Activated gamma-delta T cell treated with Interleukin-2 at 50 U/mL for 16 hours (primary cell): ENCODE data around the gene GALNT16.

Experiments used
- DNase-seq: peaks from one replicate; pipeline ENCODE4 v3.0.0-alpha.2; 2020

The GALNT16 gene

DNA sequence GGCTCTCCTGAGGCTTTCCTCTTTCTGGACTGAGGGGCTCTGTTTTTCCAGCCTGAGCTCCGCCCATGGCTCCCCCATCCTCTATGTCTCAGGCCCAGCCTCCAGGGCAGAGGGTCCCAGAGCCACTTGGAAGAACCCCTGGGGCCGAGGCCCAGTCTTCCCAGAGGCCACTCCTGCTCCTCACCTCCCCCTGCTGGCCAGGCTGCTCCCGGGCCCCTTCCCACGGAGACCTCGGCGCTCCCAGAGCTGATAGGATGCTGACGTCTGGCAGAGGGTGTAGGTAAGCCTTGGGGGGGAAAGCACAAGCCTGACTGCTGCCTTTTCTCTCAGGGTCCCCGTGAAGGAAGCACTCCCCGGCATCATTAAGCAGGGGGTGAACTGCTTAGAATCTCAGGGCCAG lies 86.8 kb downstream of the GALNT16 start:
- no peak for DNase-seq

DNA sequence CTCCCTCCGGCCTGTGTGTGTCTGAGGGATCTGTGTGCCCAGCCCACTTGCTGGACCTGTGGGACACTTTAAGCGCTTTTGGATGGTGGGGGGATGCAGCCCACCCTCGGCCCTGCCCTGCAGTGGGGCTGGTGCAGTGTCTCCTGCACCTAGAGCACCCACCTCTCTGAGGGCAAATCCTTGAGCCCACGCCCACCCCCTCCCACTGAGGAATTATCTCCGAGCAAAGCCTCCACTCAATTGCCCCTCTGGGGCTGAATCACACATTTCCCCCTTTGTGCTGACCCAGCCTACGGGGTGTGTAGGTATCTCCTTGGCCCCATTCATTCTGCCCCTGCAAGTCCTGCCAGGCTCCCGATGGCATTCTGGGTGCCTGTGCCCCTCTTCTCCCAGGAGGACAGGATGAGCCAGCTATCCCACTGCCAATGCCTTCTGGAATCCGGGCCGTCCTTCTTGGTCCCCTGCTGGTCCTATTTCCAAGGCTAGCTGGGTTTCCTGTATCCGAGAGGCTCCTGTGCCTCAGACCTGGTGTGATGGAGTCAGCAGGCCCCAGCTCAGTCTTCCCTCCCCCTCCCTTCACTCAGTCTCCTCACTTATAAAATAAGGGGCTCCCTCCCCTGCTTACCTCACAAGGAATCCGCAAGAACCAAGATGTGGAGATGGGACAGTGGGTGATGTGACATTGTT lies 89.3 kb downstream of the GALNT16 start:
- no peak for DNase-seq

GRCh38 chr14:69350892-69351291 lies 90.9 kb downstream of the GALNT16 start:
- no peak for DNase-seq

GRCh38 chr14:69351385-69351784 lies 91.4 kb downstream of the GALNT16 start:
- DNase-seq, result no peak

GRCh38 chr14:69351911-69352310 lies 92.0 kb downstream of the GALNT16 start:
- DNase-seq, result no peak

DNA sequence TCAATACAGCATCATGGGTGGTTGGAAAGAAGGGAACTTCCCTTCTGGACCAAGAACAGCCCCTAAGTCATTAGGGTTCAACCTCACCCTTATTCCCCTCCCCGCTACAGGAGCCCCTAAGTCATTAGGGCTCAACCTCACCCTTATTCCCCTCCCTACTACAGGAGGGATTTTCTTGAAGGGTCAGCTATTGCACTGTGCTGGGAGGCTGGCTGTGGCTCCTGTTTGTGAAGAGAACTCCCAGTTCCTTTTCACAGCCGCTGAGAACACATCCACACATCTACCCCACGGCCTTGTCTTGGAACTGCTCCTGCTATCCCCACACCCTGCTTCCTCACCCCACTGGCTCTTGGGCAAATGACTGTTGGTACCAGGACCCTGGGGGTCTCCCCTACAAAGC lies 93.2 kb downstream of the GALNT16 start:
- no peak for DNase-seq

- peak; percentile 10 for DNase-seq
Observed at GRCh38 chr14:69354383-69355153, 94.6 kb downstream of the GALNT16 start.

- DNase-seq, result no peak
Observed at GRCh38 chr14:69355154-69355597, 95.2 kb downstream of the GALNT16 start.

GRCh38 chr14:69355607-69356281 lies 95.8 kb downstream of the GALNT16 start:
- no peak for DNase-seq

DNA sequence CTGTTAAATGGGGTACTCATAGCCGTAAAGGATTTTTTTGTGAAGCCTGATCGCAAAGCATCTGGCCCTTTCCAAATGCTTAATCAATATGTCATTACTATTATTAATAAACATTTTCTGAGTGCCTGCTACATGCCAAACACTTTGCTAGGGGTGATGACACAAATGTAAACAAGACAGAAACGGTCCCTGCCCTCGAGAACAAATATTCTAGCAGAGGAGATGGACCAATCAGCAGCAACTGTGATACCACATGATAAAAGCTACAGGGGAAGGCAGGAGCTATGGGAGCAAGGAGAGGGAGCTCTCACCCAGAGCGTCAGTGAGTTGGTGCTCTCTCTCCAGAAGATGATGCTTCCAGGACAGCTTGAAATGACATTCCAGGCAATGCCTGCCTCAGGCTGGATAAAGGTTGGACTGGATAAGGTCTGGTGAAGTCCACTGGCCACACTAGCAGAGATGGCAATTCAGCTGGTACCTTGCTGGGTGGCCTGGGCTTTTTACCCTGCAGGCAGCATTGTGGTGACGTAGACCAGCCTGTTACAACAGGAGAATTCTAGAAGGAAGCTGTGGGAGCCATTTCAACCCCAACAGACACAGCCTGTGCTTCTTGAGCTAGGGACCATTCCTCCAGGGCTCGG lies 97.1 kb downstream of the GALNT16 start:
- DNase-seq, result no peak

GRCh38 chr14:69357544-69358200 lies 97.7 kb downstream of the GALNT16 start:
- no peak for DNase-seq

DNA sequence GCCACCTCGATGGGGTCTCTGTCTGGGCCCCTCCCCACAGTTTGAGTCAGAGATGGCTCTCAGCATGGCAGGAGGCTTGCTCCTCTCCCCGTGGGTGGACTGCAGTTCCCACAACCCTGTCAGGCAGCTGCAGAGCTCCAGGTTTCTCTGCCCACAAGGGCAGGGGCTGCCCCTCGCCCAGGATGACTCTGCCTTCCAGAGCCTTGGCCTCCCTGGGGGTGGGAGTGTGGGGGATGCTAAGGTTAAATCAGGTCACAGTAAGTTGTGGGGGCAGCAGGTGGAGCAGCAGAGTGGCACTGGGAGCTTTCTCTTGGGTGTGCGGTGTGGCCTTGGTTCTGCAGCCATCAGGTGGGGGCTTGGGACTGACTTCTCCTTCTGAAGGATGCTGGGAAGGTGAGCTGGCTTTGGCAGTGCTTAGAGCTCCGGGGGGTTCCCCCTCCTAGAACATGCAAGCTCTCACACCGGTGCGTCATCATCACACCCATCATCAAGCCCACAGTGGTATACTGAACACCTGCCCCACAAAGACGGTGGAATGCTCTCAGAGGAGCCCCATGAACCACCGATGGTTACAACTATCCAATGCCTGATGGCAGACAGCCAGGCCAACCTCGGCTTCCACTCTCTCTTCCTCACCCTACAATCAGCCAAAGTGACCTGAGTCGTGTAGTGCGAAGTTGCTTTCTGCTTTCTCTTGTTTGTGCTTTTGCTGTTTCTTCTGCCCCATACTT lies 98.4 kb downstream of the GALNT16 start:
- DNase-seq, result no peak

- DNase-seq, result no peak
Observed at GRCh38 chr14:69358966-69359365, 99.0 kb downstream of the GALNT16 start.

- no peak for DNase-seq
Observed at GRCh38 chr14:69360438-69361108, 100.6 kb downstream of the GALNT16 start.

GRCh38 chr14:69363055-69363454 lies 103.1 kb downstream of the GALNT16 start:
- no peak for DNase-seq

DNA sequence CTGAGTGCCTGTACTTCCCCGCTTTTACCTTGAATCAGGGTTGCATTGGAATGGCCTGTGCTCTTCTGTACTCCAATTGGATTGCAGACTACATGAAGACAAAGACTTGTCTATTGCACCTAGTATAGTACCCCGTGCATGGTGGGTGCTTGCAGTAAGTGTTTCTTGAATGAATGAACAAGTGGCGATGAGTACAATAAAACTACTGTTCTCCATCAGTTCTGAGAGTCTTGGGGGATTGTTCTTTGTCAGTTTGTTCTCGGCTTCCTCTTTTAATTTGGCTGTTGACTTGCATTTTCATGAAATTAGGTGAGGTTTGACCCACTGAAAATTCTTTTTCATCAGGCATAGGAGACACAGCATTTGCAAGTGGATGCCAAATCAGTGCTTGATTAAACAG lies 104.0 kb downstream of the GALNT16 start:
- no peak for DNase-seq

- no peak for DNase-seq
Observed at GRCh38 chr14:69364378-69364777, 104.4 kb downstream of the GALNT16 start.

DNA sequence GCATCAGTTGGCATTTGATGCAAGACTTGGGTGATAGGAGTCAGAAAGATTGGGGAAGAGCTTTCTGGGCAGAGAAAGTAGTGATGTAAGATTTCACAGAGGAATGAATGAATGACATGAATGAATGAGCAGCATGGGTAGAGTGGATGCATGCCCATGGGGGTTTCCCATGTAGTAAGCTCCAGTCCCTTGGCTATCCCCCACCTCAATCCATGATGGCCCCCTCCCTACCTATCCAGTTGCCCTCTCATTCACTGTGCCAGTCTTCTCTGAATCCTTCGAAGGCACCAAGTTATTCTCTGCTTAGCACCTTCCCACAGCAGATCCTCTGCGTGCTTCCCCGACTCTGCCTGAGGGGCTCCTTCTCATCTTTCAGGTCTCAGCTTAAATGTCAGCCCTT lies 106.1 kb downstream of the GALNT16 start:
- no peak for DNase-seq

DNA sequence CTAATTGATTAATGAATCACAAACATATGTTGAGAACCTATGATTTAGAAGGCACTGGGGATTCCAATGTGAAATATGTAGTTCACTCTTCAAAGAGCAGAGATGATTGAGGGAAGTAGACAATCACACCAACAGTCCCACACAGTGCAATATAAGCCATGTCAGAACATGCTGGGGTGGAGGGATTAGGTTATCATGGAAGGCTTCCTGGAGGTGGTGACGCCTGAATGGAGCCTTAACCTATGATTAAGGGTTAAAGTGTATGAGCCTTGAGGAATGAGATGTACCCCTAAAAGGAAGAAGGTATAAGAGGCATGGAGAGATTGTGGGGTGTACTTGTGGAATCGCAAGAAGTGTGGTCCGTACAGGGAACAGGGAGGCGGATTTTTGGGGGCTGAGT lies 106.8 kb downstream of the GALNT16 start:
- no peak for DNase-seq

DNA sequence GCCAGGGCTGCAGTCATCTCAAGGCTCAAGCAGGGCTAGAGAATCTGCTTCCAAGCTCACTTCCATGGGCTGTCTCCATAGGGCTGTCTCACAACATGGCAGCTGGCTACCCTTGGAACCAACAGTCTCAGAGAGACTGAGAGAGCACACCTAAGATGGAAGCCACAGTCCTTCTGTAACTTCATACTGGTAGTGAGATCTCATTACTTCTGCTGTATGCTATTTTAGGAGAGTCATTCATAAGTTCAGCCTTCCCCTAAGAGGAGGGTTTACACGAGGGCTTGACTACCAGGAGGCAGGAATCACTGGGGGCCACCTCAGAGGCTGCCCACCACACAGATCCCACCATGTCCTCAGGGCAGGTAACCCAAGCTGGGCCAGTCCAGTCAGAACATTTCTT lies 108.4 kb downstream of the GALNT16 start:
- no peak for DNase-seq

DNA sequence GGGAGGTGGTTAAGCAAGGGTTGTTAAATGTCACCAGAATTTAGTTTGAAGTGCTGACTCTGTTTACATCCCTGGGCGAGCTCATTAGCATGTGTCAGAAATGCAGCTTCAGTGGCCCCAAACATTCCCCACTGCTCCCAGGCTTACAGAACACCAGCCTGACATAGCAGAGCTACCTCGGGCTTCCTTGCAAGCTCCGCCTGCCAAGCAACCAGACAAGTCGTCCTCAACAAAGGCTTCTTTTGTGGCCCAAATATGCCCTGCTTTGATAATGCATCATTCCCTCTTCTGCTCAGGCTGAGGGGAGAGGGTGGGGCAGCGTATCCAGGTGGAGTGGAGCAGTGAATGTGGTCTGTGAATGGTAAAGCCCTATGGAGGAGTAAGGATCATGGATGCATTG lies 110.1 kb downstream of the GALNT16 start:
- DNase-seq, result no peak

GRCh38 chr14:69372146-69372545 lies 112.2 kb downstream of the GALNT16 start:
- no peak for DNase-seq
